GM20000 (cell line): ENCODE data around the gene CHST11.

Experiments
- DNase-seq: peaks from one replicate; pipeline ENCODE4 v3.0.0; 2012; ENCODE audit warnings: low spot score
- CTCF ChIP-seq: IDR thresholded peaks from 2 replicates; pipeline ENCODE4 v1.5.1; 2012; ENCODE audit warnings: mild to moderate bottlenecking, control low read depth; ENCODE audit errors: extremely low read depth, missing control alignments

The CHST11 gene

DNA sequence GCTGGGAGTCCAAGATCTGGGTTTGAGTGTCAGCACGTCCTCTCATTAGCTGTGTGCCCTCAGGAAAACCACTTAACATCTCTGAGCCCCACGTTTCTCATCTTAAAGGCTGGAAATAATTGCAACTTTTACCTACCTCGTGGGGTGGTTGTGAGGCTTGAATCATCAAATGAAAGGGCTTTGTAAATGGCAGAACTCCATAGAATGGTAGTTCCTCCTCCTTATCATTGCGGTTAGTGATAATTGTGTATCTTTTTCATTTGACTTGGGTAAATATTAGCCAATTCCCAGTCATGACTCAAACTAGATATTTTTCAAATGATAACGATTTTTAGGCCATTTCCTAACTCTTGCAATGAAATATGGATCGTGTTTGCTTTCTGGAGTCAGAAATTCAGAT is 205.5 kb downstream of the CHST11 start:
- no peak for DNase-seq
- TF ChIP-seq CTCF: no peak

- TF ChIP-seq CTCF: no peak
- DNase-seq: no peak
Measured at GRCh38 chr12:104662908-104663307, 206.2 kb downstream of the CHST11 start.

GRCh38 chr12:104664351-104664750 is 207.6 kb downstream of the CHST11 start:
- TF ChIP-seq CTCF: no peak
- no peak for DNase-seq

- no peak for TF ChIP-seq CTCF
Measured at GRCh38 chr12:104665296-104665695, 208.5 kb downstream of the CHST11 start.

GRCh38 chr12:104667139-104667538 is 210.4 kb downstream of the CHST11 start:
- no peak for DNase-seq
- no peak for TF ChIP-seq CTCF

More at GRCh38 chr12:104665296-104665695, 208.5 kb downstream of the CHST11 start:
- DNase-seq: no peak

DNA sequence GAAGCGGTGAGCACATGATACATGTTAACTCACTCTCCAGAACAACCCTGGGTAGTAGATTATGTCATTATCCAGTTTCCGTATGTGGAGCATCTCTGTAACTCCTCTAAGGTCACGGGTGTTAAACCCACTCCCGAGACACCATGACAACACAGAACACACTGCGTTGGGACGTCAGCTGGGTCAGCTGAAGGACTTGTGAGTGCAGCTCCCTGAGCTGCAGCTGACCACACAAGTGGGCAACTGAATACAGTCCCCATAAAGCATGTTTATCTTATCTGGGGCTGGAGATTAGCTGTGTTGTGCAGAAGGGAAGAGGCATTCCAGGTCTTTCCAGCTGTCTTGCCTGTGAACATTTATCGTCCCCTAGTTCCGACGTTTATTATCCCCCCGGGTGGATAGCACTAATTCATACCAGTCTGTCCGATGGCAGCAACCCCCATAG is 211.5 kb downstream of the CHST11 start:
- no peak for DNase-seq
- TF ChIP-seq CTCF: no peak

GRCh38 chr12:104669089-104669721 is 212.5 kb downstream of the CHST11 start:
- no peak for TF ChIP-seq CTCF
- DNase-seq: no peak
